ENCODE results near the gene DCUN1D2.

Gene DCUN1D2

GRCh38 chr13:113520571-113520970 is 30.1 kb upstream of the DCUN1D2 start:
- DNase-seq (ENCODE audit: low read depth in 2 of 3, low spot score in 1 of 3): no peak

GRCh38 chr13:113519556-113519955 is 29.0 kb upstream of the DCUN1D2 start:
- no peak for DNase-seq (ENCODE audit: low read depth in 2 of 3, low spot score in 1 of 3)

- DNase-seq (ENCODE audit: low read depth in 2 of 3, low spot score in 1 of 3): no peak
Observed at GRCh38 chr13:113518076-113518803, 27.7 kb upstream of the DCUN1D2 start.

- DNase-seq (ENCODE audit: low read depth in 2 of 3, low spot score in 1 of 3): no peak
Observed at GRCh38 chr13:113514847-113515246, 24.3 kb upstream of the DCUN1D2 start.

GRCh38 chr13:113513761-113514160 is 23.2 kb upstream of the DCUN1D2 start:
- DNase-seq (ENCODE audit: low read depth in 2 of 3, low spot score in 1 of 3): no peak

GRCh38 chr13:113511361-113511760 is 20.9 kb upstream of the DCUN1D2 start:
- DNase-seq (ENCODE audit: low read depth in 2 of 3, low spot score in 1 of 3): no peak

GRCh38 chr13:113510871-113511270 is 20.4 kb upstream of the DCUN1D2 start:
- DNase-seq (ENCODE audit: low read depth in 2 of 3, low spot score in 1 of 3): no peak

- no peak for DNase-seq (ENCODE audit: low read depth in 2 of 3, low spot score in 1 of 3)
Observed at GRCh38 chr13:113509989-113510388, 19.5 kb upstream of the DCUN1D2 start.

GRCh38 chr13:113508521-113509254 is 18.2 kb upstream of the DCUN1D2 start:
- no peak for DNase-seq (ENCODE audit: low read depth in 2 of 3, low spot score in 1 of 3)

- no peak for DNase-seq (ENCODE audit: low read depth in 2 of 3, low spot score in 1 of 3)
Observed at GRCh38 chr13:113507505-113508345, 17.2 kb upstream of the DCUN1D2 start.

GRCh38 chr13:113506871-113507388 is 16.4 kb upstream of the DCUN1D2 start:
- DNase-seq (ENCODE audit: low read depth in 2 of 3, low spot score in 1 of 3): no peak

- no peak for DNase-seq (ENCODE audit: low read depth in 2 of 3, low spot score in 1 of 3)
Observed at GRCh38 chr13:113506025-113506685, 15.6 kb upstream of the DCUN1D2 start.

GRCh38 chr13:113502686-113503085 is 12.2 kb upstream of the DCUN1D2 start:
- no peak for DNase-seq (ENCODE audit: low read depth in 2 of 3, low spot score in 1 of 3)

GRCh38 chr13:113500530-113501265 is 10.2 kb upstream of the DCUN1D2 start:
- DNase-seq (ENCODE audit: low read depth in 2 of 3, low spot score in 1 of 3): no peak

GRCh38 chr13:113499936-113500335 is 9.4 kb upstream of the DCUN1D2 start:
- DNase-seq (ENCODE audit: low read depth in 2 of 3, low spot score in 1 of 3): no peak

- no peak for DNase-seq (ENCODE audit: low read depth in 2 of 3, low spot score in 1 of 3)
Observed at GRCh38 chr13:113498905-113499304, 8.4 kb upstream of the DCUN1D2 start.

- DNase-seq (ENCODE audit: low read depth in 2 of 3, low spot score in 1 of 3): no peak
Observed at GRCh38 chr13:113497217-113497616, 6.7 kb upstream of the DCUN1D2 start.

- no peak for DNase-seq (ENCODE audit: low read depth in 2 of 3, low spot score in 1 of 3)
Observed at GRCh38 chr13:113495494-113496210, 5.1 kb upstream of the DCUN1D2 start.

- DNase-seq (ENCODE audit: low read depth in 2 of 3, low spot score in 1 of 3): no peak
Observed at GRCh38 chr13:113493315-113493951, 2.9 kb upstream of the DCUN1D2 start.

Data from stimulated activated CD4-positive, alpha-beta T cell treated with anti-CD3 and anti-CD28 coated beads, Interleukin-12 subunit alpha, Interleukin-12 subunit beta, amount 100 ng/mL, for 48 hours (primary cell).